Measurements from ENCODE around the gene PAWR.

- TF ChIP-seq CTCF (IDR thresholded peaks at IDR 0.05): no peak
- TF ChIP-seq EZH2phosphoT487 (IDR thresholded peaks at IDR 0.05): no peak
Measured at GRCh38 chr12:79629561-79629960, 61.2 kb downstream of the PAWR start.

Data from neural progenitor cell (in vitro differentiated cells).